NCI-H1105 treated with DMSO at 0.1 percent for 48 hours (cell line): ENCODE data around the gene PPIP5K1.

ENCODE experiments used
- DNase-seq: peaks from one replicate; lab custom pipeline; 2025; lab: John Stamatoyannopoulos, UW

Gene PPIP5K1

GRCh38 chr15:43488790-43489189 is 101.2 kb downstream of the PPIP5K1 start:
- no peak for DNase-seq

GRCh38 chr15:43487271-43487895 is 102.6 kb downstream of the PPIP5K1 start:
- no peak for DNase-seq

DNA sequence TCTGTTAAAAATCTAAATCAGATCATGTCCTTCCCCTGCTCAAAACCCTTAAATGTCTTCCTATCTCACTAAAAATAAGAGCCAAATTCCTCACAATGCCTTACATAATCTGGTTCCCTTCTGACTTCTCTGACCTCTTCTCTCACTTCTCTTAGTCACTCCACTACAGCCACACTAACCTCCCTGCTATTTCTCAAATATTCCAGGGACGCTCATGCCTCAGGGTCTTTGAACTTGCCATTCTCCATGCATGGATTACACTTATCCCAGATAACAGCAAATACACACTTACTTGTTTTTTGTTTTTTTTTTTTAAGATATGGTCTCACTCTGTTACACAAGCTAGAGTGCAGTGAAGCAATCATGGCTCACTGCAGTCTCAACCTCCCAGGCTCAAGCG is 105.6 kb downstream of the PPIP5K1 start:
- no peak for DNase-seq
